Gastrocnemius medialis (tissue), 4 donors: ENCODE data around the gene PODN. TPM values are rescaled to one million over a fixed set of nuclear protein-coding genes. Genes with fewer than 3 reads are reported as not detected.
A peak's percentile ranks its signal among the peaks of the same experiment; 100 is the strongest.

Experiments used
- ATAC-seq, 2 donors: fragments of 150-250 bp; one replicate each; pipeline ENCODE4 v1.9.1; 2016
- DNase-seq, 2 donors: peaks; one replicate each; pipeline ENCODE4 v3.0.0-alpha.2; 2019
- H3K27ac ChIP-seq, 4 donors: fragments of 200-600 bp; sonication (generic); 1 replicate in 1 of 4; 2 replicates in 3 of 4; pipeline ENCODE4 v1.5.1; 2016 to 2018; ENCODE audit warnings: mild to moderate bottlenecking in 2 of 4, moderate library complexity in 1 of 4
- H3K27me3 ChIP-seq, 3 donors: fragments of 200-600 bp; sonication (generic) in 2 of 3; 1 replicate in 1 of 3; 2 replicates in 2 of 3; pipeline versions ENCODE4 v1.5.1 to v1.6.0; 2016 to 2019; ENCODE audit warnings: mild to moderate bottlenecking in 1 of 3, moderate library complexity in 1 of 3
- H3K36me3 ChIP-seq, 2 donors: fragments of 200-600 bp; sonication (generic) in 1 of 2; one replicate each; pipeline ENCODE4 v1.5.1; 2017 to 2018
- H3K4me1 ChIP-seq, 2 donors: fragments of 200-600 bp; sonication (generic) in 1 of 2; one replicate each; pipeline ENCODE4 v1.5.1; 2016 to 2017; ENCODE audit warnings: mild to moderate bottlenecking in 2 of 2
- H3K4me3 ChIP-seq, 4 donors: fragments of 200-600 bp; sonication (generic) in 3 of 4; 1 replicate in 1 of 4; 2 replicates in 3 of 4; pipeline ENCODE4 v1.5.1; 2016 to 2019; ENCODE audit warnings: mild to moderate bottlenecking in 2 of 4
- H3K9me3 ChIP-seq, 3 donors: fragments of 200-600 bp; sonication (generic) in 2 of 3; 1 replicate in 1 of 3; 2 replicates in 2 of 3; pipeline ENCODE4 v1.5.1; 2016 to 2019
- CTCF ChIP-seq, 5 experiments: fragments of 450-650 bp in 3 of 5; fragments of 200-600 bp in 2 of 5; sonication (generic) in 2 of 5; IDR thresholded peaks in 4 of 5; conservative IDR thresholded peaks in 1 of 5; 1 replicate in 4 of 5; 2 replicates in 1 of 5; pipeline ENCODE4 v1.5.1; 2016 to 2019; ENCODE audit warnings: antibody characterized with exemption in 5 of 5, mild to moderate bottlenecking in 3 of 5, moderate library complexity in 3 of 5
- POLR2A ChIP-seq, 2 donors: fragments of 450-650 bp; IDR thresholded peaks; one replicate each; pipeline ENCODE4 v1.6.1; 2017; ENCODE audit warnings: antibody characterized with exemption in 2 of 2, mild to moderate bottlenecking in 2 of 2, moderate library complexity in 2 of 2
- in situ Hi-C, 4 donors: fragments of 200-750 bp; cut with MboI; loops; one replicate each; pipeline versions ENCODE4 v1.15.0 to v1.8.0; 2017; ENCODE audit warnings: low sequenced_read_pairs in 4 of 4
- intact Hi-C: fragments of 100-400 bp; cut with DNase I; formaldehyde crosslinking; loops from one replicate; pipeline ENCODE4 v1.15.1; 2023; ENCODE audit warnings: low total_unique reads
- total RNA-seq, 4 donors: library from RNA; depleted of rRNA; stranded (reverse); fragments of >200 nt; gene quantifications; one replicate each; pipeline versions ENCODE4 v1.1.0 to v1.2.3, GENCODE V29; 2016

PODN gene
- total RNA-seq, 4 donors from 2014 or later = 10.2 to 15.9 (median 13.0) TPM

- in situ Hi-C loops = no loop called here
- ATAC-seq (no peak), DNase-seq (no peak)
- Histone ChIP-seq H3K36me3 (no peaks in the 10 kb centered on the region), H3K27me3 (no peaks in the 10 kb centered on the region), H3K9me3 (no peaks in the 10 kb centered on the region), H3K4me3 (no peak overlapping the region), H3K4me1 (no peaks in the 10 kb centered on the region), H3K27ac (peak overlapping the region in 1 of 4 donors; percentile 9)
- intact Hi-C loops = no loop called here
- TF ChIP-seq POLR2A (IDR thresholded peaks at IDR 0.05) (no peak), CTCF (IDR thresholded peaks at IDR 0.05 in 4 of 5, conservative IDR thresholded peaks at IDR 0.05 in 1 of 5) (no peak)
Measured at GRCh38 chr1:53073287-53073686, 11.3 kb downstream of the PODN start.

GRCh38 chr1:53073868-53074311 lies 11.9 kb downstream of the PODN start:
- in situ Hi-C loops (no loop called here), intact Hi-C loops (no loop called here)
- no peaks in the 10 kb centered on the region for H3K27me3 ChIP-seq
- TF ChIP-seq CTCF (IDR thresholded peaks at IDR 0.05 in 4 of 5, conservative IDR thresholded peaks at IDR 0.05 in 1 of 5) (no peak), POLR2A (IDR thresholded peaks at IDR 0.05) (no peak)
- ATAC-seq (peak in 1 of 2 donors; percentile 31), DNase-seq (peak in 1 of 2 donors; percentile 22)
- no peaks in the 10 kb centered on the region for H3K36me3 ChIP-seq
- no peak overlapping the region for H3K4me3 ChIP-seq
- H3K9me3 ChIP-seq = no peaks in the 10 kb centered on the region
- peak overlapping the region in 1 of 4 donors; percentile 9 for H3K27ac ChIP-seq
- H3K4me1 ChIP-seq = no peaks in the 10 kb centered on the region

- TF ChIP-seq CTCF (IDR thresholded peaks at IDR 0.05 in 4 of 5, conservative IDR thresholded peaks at IDR 0.05 in 1 of 5) (no peak), POLR2A (IDR thresholded peaks at IDR 0.05) (no peak)
- intact Hi-C loops (no loop called here), in situ Hi-C loops (no loop called here)
- Histone ChIP-seq H3K4me1 (no peaks in the 10 kb centered on the region), H3K4me3 (no peak overlapping the region), H3K9me3 (no peaks in the 10 kb centered on the region), H3K27me3 (no peaks in the 10 kb centered on the region), H3K36me3 (no peaks in the 10 kb centered on the region), H3K27ac (no peak overlapping the region)
- no peak for ATAC-seq
- peak in 1 of 2 donors; percentile 1 for DNase-seq
Measured at GRCh38 chr1:53074313-53075154, 12.5 kb downstream of the PODN start.

GRCh38 chr1:53075206-53075605 lies 13.2 kb downstream of the PODN start:
- DNase-seq (no peak), ATAC-seq (no peak)
- H3K27me3 ChIP-seq = no peaks in the 10 kb centered on the region
- no peak overlapping the region for H3K27ac ChIP-seq
- H3K4me3 ChIP-seq = no peak overlapping the region
- TF ChIP-seq POLR2A (IDR thresholded peaks at IDR 0.05) = no peak
- TF ChIP-seq CTCF (IDR thresholded peaks at IDR 0.05 in 4 of 5, conservative IDR thresholded peaks at IDR 0.05 in 1 of 5) = no peak
- H3K4me1 ChIP-seq = no peaks in the 10 kb centered on the region
- in situ Hi-C loops (no loop called here), intact Hi-C loops (no loop called here)
- no peaks in the 10 kb centered on the region for H3K9me3 ChIP-seq
- no peaks in the 10 kb centered on the region for H3K36me3 ChIP-seq
